GM13976 (cell line): Measurements from ENCODE around the gene GINS2.

Source experiments
- DNase-seq: peaks from one replicate; pipeline ENCODE4 v3.0.0; 2012; ENCODE audit warnings: low spot score
- CTCF ChIP-seq: IDR thresholded peaks from 2 replicates; pipeline ENCODE4 v1.5.1; 2012; ENCODE audit warnings: borderline replicate concordance, mild to moderate bottlenecking; ENCODE audit not compliant: insufficient read depth; ENCODE audit errors: extremely low read depth, missing control alignments, control extremely low read depth
- in situ Hi-C: fragments of 300-500 bp; cut with MboI; formaldehyde crosslinking; loops from one replicate; pipeline ENCODE4 v1.12.0; 2022; ENCODE audit warnings: low sequenced_read_pairs, mixed read lengths, inconsistent platforms; ENCODE audit not compliant: unreplicated experiment

The GINS2 gene

GRCh38 chr16:85704011-85704410 is 15.3 kb upstream of the GINS2 start:
- in situ Hi-C loops = no loop called here
- no peak for DNase-seq
- no peak for TF ChIP-seq CTCF

- no peak for TF ChIP-seq CTCF
- DNase-seq = no peak
- in situ Hi-C loops = no loop called here
These were observed 10.9 kb upstream of the GINS2 start for GRCh38 chr16:85699628-85700027.

GRCh38 chr16:85698935-85699558 is 10.3 kb upstream of the GINS2 start:
- DNase-seq = no peak
- TF ChIP-seq CTCF = no peak
- in situ Hi-C loops = no loop called here

GRCh38 chr16:85698459-85698891 is 9.7 kb upstream of the GINS2 start:
- in situ Hi-C loops = no loop called here
- DNase-seq = no peak
- TF ChIP-seq CTCF = no peak

GRCh38 chr16:85697431-85697830 is 8.7 kb upstream of the GINS2 start:
- DNase-seq = no peak
- TF ChIP-seq CTCF = no peak
- in situ Hi-C loops = no loop called here

- DNase-seq = no peak
- in situ Hi-C loops = no loop called here
- no peak for TF ChIP-seq CTCF
These were observed 8.0 kb upstream of the GINS2 start for GRCh38 chr16:85696781-85697180.
